Endothelial cell of umbilical vein (primary cell): ENCODE measurements around the gene PPP1CB. TPM values are rescaled to one million over a fixed set of nuclear protein-coding genes. Genes with fewer than 3 reads are reported as not detected.

Experiments
- BruUV-seq: library from RNA; stranded (reverse); fragments of 400-500 nt; replicated peaks from 2 replicates; lab custom pipeline; 2021; lab: Mats Ljungman, UMichigan
- CTCF ChIA-PET: fragments of 300-600, 350-600 bp; sonication (Branson Sonifier 250); formaldehyde crosslinking; loops from one replicate; lab custom pipeline; 2021; ENCODE audit warnings: antibody characterized with exemption, inconsistent platforms; lab: Charles Lee
- POLR2A ChIA-PET: fragments of 300-600, 350-600 bp; sonication (Branson Sonifier 250); formaldehyde crosslinking; loops from one replicate; lab custom pipeline; 2021; ENCODE audit warnings: antibody characterized with exemption, inconsistent platforms; lab: Charles Lee
- DNase-seq: peaks from one replicate; pipeline ENCODE4 v3.0.0-alpha.2; 2011; ENCODE audit warnings: low read depth, low spot score
- FAIRE-seq: peaks from 2 replicates; lab custom pipeline; 2011; peaks lifted over from hg19 to GRCh38; lab: Jason Lieb, UNC
- H2AFZ ChIP-seq: 2 replicates; pipeline ENCODE4 v1.6.0; 2012; ENCODE audit warnings: low read depth, low read length, control low read depth, inconsistent platforms
- H3K27ac ChIP-seq: 2 replicates; pipeline ENCODE4 v1.5.1; 2011; ENCODE audit warnings: low read depth, mild to moderate bottlenecking, control low read depth, low read length, moderate library complexity; ENCODE audit not compliant: insufficient read depth
- H3K27me3 ChIP-seq, 2 experiments: 2 replicates each; pipeline versions ENCODE4 v1.6.0 to v1.6.1; 2011; ENCODE audit warnings: low read length in 2 of 2, mixed read lengths in 1 of 2; ENCODE audit not compliant: control insufficient read depth in 2 of 2, insufficient read depth in 2 of 2
- H3K36me3 ChIP-seq, 2 experiments: 2 replicates in 1 of 2; 3 replicates in 1 of 2; pipeline ENCODE4 v1.5.1; 2011; ENCODE audit warnings: low read length in 2 of 2, mild to moderate bottlenecking in 1 of 2, moderate library complexity in 1 of 2; ENCODE audit not compliant: control insufficient read depth in 2 of 2, insufficient read depth in 2 of 2; ENCODE audit errors: extremely low read depth in 1 of 2
- H3K4me1 ChIP-seq: 3 replicates; pipeline ENCODE4 v1.5.1; 2011; ENCODE audit warnings: mild to moderate bottlenecking, low read length; ENCODE audit not compliant: control insufficient read depth, insufficient read depth; ENCODE audit errors: extremely low read depth
- H3K4me2 ChIP-seq: 2 replicates; pipeline ENCODE4 v1.6.1; 2011; ENCODE audit warnings: low read length, control low read depth, mixed read lengths; ENCODE audit not compliant: insufficient read depth
- H3K4me3 ChIP-seq, 3 experiments: fragments of 200-600 bp in 1 of 3; sonication (generic), shearing (Covaris generic) in 1 of 3; replicated peaks in 1 of 3; 2 replicates each; pipeline ENCODE4 v1.5.1; 2011 to 2016; ENCODE audit warnings: control low read depth in 3 of 3, low read length in 3 of 3, mild to moderate bottlenecking in 2 of 3, inconsistent platforms in 1 of 3, low read depth in 1 of 3, moderate library complexity in 1 of 3; ENCODE audit not compliant: insufficient read depth in 1 of 3
- H3K79me2 ChIP-seq: 2 replicates; pipeline ENCODE4 v1.6.0; 2012; ENCODE audit warnings: low read length, inconsistent platforms; ENCODE audit not compliant: control insufficient read depth, insufficient read depth
- H3K9ac ChIP-seq: replicated peaks from 2 replicates; pipeline ENCODE3; 2011; ENCODE audit warnings: low read length, control low read depth; ENCODE audit not compliant: insufficient read depth; ENCODE audit errors: extremely low read depth
- H3K9me1 ChIP-seq: replicated peaks from 3 replicates; pipeline ENCODE4 v1.6.0; 2011; ENCODE audit warnings: mild to moderate bottlenecking, low read length; ENCODE audit not compliant: control insufficient read depth, insufficient read depth; ENCODE audit errors: extremely low read depth
- H3K9me3 ChIP-seq: replicated peaks from 2 replicates; pipeline ENCODE4 v1.5.1; 2012; ENCODE audit warnings: low read length, inconsistent platforms; ENCODE audit not compliant: control insufficient read depth, insufficient read depth
- H4K20me1 ChIP-seq: replicated peaks from 2 replicates; pipeline ENCODE3; 2011; ENCODE audit warnings: mild to moderate bottlenecking, low read length; ENCODE audit not compliant: control insufficient read depth, insufficient read depth; ENCODE audit errors: extremely low read depth
- EZH2 ChIP-seq: IDR thresholded peaks from 2 replicates; pipeline ENCODE4 v1.6.1; 2012; ENCODE audit warnings: borderline replicate concordance, low read depth, mild to moderate bottlenecking, moderate library complexity, low read length, inconsistent platforms; ENCODE audit not compliant: severe bottlenecking
- FOS ChIP-seq: IDR thresholded peaks from 2 replicates; pipeline ENCODE4 v1.6.1; 2011; ENCODE audit warnings: mild to moderate bottlenecking, low read length, moderate library complexity, borderline replicate concordance; ENCODE audit not compliant: insufficient read depth
- GATA2 ChIP-seq: IDR thresholded peaks from 2 replicates; pipeline ENCODE4 v1.7.0; 2011; ENCODE audit warnings: low read depth, mild to moderate bottlenecking, moderate library complexity, mixed read lengths, low read length; ENCODE audit not compliant: insufficient read length, insufficient read depth
- JUN ChIP-seq: IDR thresholded peaks from 2 replicates; pipeline ENCODE4 v1.6.1; 2011; ENCODE audit warnings: borderline replicate concordance, low read depth; ENCODE audit not compliant: insufficient read length, insufficient read depth
- MYC ChIP-seq: IDR thresholded peaks from one replicate; pipeline ENCODE4 v1.6.1; 2011; ENCODE audit warnings: mild to moderate bottlenecking, low read depth, low read length
- POLR2A ChIP-seq: IDR thresholded peaks from 2 replicates; pipeline ENCODE4 v1.6.1; 2012; ENCODE audit warnings: low read depth, mild to moderate bottlenecking, control low read depth, low read length
- POLR2AphosphoS5 ChIP-seq: IDR thresholded peaks from 2 replicates; pipeline ENCODE4 v1.6.1; 2012; ENCODE audit warnings: low read depth, mild to moderate bottlenecking, control low read depth, low read length, moderate library complexity; ENCODE audit not compliant: insufficient read depth
- dilution Hi-C: fragments of 300-500 bp; cut with MboI; formaldehyde crosslinking; loops from one replicate; pipeline ENCODE4 v1.15.0; 2019; ENCODE audit warnings: low sequenced_read_pairs; ENCODE audit not compliant: extremely low pct_ligation_motif_present
- intact Hi-C: fragments of 100-400 bp; cut with micrococcal nuclease; formaldehyde crosslinking; loops from one replicate; pipeline ENCODE4 v1.10.0; 2022
- polyA plus RNA-seq, 4 experiments: library from polyadenylated mRNA; depleted of rRNA in 3 of 4; stranded (reverse) in 3 of 4; unstranded in 1 of 4; fragments of >200 nt; gene quantifications; 2 replicates each; pipeline versions ENCODE4 v1.2.1 to v1.2.3, GENCODE V29; 2011 to 2012; ENCODE audit warnings: missing spikeins in 1 of 4
- total RNA-seq: library from RNA; stranded (reverse); gene quantifications from 2 replicates; pipeline ENCODE4 v1.2.3, GENCODE V29; 2021
- TF ChIP-seq, protein P1 (sequence below): IDR thresholded peaks from 2 replicates; pipeline ENCODE4 v1.6.1; 2011; ENCODE audit not compliant: insufficient read depth, insufficient read length
- TF ChIP-seq, protein P2 (sequence below), 2 donors: IDR thresholded peaks; 1 replicate in 1 of 2; 2 replicates in 1 of 2; pipeline ENCODE4 v1.5.1; 2011; ENCODE audit warnings: low read length in 2 of 2, mild to moderate bottlenecking in 2 of 2, moderate library complexity in 2 of 2, control low read depth in 1 of 2, inconsistent platforms in 1 of 2, low read depth in 1 of 2; ENCODE audit not compliant: insufficient read depth in 1 of 2; ENCODE audit errors: extremely low read depth in 1 of 2

PPP1CB gene
- total and polyA plus RNA-seq, 2 donors (not counting 3 experiments of a cell fraction or from before 2014, with no cell fraction given): 29.8 to 163 TPM

DNA sequence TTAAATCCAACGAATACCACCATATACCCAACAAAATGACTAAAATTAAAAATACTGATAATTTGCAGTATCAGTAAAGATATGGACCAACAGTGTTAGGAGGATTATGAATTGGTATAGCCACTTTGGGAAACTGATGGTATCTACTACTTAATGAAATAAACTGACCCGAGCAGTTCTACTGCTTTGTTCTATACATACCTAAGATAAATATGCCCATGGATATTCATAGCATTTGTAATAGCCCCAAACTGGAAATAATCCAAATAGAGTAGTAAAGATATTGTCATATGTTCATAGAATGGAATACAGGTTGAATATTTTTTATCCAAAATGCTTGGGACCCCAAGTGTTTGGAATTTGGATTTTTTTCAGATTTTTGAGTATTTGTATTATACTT lies 20.7 kb downstream of the PPP1CB start:
- ChIA-PET POLR2A (no interaction called here), CTCF (no interaction called here)
- no peak for FAIRE-seq
- dilution Hi-C loops: no loop called here
- no peaks in the 10 kb centered on the region for H3K36me3 ChIP-seq
- H3K9ac ChIP-seq: no peak overlapping the region
- TF ChIP-seq JUN: no peak
- no peak for TF ChIP-seq GATA2
- TF ChIP-seq POLR2AphosphoS5: no peak
- TF ChIP-seq, protein P1, sequence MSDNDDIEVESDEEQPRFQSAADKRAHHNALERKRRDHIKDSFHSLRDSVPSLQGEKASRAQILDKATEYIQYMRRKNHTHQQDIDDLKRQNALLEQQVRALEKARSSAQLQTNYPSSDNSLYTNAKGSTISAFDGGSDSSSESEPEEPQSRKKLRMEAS: no peak
- H3K27me3 ChIP-seq: no peaks in the 10 kb centered on the region
- no peaks in the 10 kb centered on the region for H3K9me3 ChIP-seq
- H2AFZ ChIP-seq: no peak overlapping the region
- intact Hi-C loops: no loop called here
- no peaks in the 10 kb centered on the region for H3K4me1 ChIP-seq
- no peak overlapping the region for H3K4me2 ChIP-seq
- no peak for DNase-seq
- H3K79me2 ChIP-seq: peaks cover 95% of the 10 kb centered on the region
- H3K4me3 ChIP-seq: no peak overlapping the region
- no peak overlapping the region for H3K27ac ChIP-seq
- no TSS peak for BruUV-seq
- peaks cover 29% of the 10 kb centered on the region for H4K20me1 ChIP-seq
- H3K9me1 ChIP-seq: no peaks in the 10 kb centered on the region

DNA sequence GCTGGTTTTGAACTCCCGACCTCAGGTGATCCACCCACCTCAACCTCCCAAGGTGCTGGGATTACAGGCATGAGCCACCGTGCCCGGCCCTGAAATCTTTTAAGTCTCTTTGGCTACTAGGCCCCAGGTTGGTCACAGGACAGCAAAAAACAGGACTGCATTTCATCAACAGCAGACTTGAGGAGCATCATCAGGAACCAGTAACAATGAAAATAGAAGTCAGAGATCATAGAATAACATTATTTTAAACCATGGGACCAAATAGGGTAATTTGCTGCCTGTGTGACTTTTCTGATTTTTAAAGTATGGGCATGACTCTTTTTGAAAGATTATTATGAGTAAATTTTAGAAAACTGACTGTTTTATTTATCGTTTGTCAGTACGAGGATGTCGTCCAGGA lies 24.8 kb downstream of the PPP1CB start:
- FAIRE-seq (no peak), DNase-seq (no peak)
- Histone ChIP-seq H4K20me1 (peaks cover 19% of the 10 kb centered on the region), H3K9ac (no peak overlapping the region), H3K79me2 (peaks cover 58% of the 10 kb centered on the region), H3K27me3 (no peaks in the 10 kb centered on the region), H3K27ac (no peak overlapping the region), H2AFZ (no peak overlapping the region), H3K9me1 (no peaks in the 10 kb centered on the region), H3K9me3 (no peaks in the 10 kb centered on the region), H3K4me3 (no peak overlapping the region), H3K36me3 (peaks cover 6 to 16% of the 10 kb centered on the region in 2 experiments), H3K4me1 (no peaks in the 10 kb centered on the region), H3K4me2 (no peak overlapping the region)
- dilution Hi-C loops (no loop called here), intact Hi-C loops (no loop called here)
- ChIA-PET CTCF (interaction anchor here (0.9 to 2.9 kb wide), 4 partner anchors 24 to 210 kb away, joined by 3 to 12 read pairs (median 8); partner anchors contain the start of gene PPP1CB), POLR2A (no interaction called here)
- TF ChIP-seq FOS (no peak), EZH2 (no peak), GATA2 (no peak), POLR2A (no peak), POLR2AphosphoS5 (no peak), MYC (no peak), JUN (no peak)
- TF ChIP-seq, protein P1: no peak
- TF ChIP-seq, protein P2, sequence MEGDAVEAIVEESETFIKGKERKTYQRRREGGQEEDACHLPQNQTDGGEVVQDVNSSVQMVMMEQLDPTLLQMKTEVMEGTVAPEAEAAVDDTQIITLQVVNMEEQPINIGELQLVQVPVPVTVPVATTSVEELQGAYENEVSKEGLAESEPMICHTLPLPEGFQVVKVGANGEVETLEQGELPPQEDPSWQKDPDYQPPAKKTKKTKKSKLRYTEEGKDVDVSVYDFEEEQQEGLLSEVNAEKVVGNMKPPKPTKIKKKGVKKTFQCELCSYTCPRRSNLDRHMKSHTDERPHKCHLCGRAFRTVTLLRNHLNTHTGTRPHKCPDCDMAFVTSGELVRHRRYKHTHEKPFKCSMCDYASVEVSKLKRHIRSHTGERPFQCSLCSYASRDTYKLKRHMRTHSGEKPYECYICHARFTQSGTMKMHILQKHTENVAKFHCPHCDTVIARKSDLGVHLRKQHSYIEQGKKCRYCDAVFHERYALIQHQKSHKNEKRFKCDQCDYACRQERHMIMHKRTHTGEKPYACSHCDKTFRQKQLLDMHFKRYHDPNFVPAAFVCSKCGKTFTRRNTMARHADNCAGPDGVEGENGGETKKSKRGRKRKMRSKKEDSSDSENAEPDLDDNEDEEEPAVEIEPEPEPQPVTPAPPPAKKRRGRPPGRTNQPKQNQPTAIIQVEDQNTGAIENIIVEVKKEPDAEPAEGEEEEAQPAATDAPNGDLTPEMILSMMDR (IDR thresholded peaks at IDR 0.05; ENCODE audit: extremely low read depth in 1 of 2, insufficient read depth in 1 of 2, low read depth in 1 of 2, low read length in 2 of 2): no peak
- no TSS peak for BruUV-seq
